Testis (tissue), 3 donors: ENCODE data around the gene FDPS. TPM values are rescaled to one million over a fixed set of nuclear protein-coding genes. Genes with fewer than 3 reads are reported as not detected.

ENCODE experiments used
- DNase-seq: peaks from one replicate; pipeline ENCODE4 v3.0.0-alpha.2; 2019
- H3K27ac ChIP-seq, 2 donors: fragments of 200-600 bp; sonication (generic); one replicate each; pipeline ENCODE4 v1.5.1; 2019
- H3K27me3 ChIP-seq: fragments of 200-600 bp; sonication (generic); one replicate; pipeline ENCODE4 v1.5.1; 2019
- H3K36me3 ChIP-seq: fragments of 200-600 bp; sonication (generic); one replicate; pipeline ENCODE4 v1.5.1; 2017; ENCODE audit warnings: low read depth; ENCODE audit errors: missing control alignments
- H3K4me1 ChIP-seq: fragments of 200-600 bp; sonication (generic); one replicate; pipeline ENCODE4 v1.5.1; 2019
- H3K4me3 ChIP-seq, 2 donors: fragments of 200-600 bp; sonication (generic); one replicate each; pipeline ENCODE4 v1.5.1; 2017 to 2019
- H3K9me3 ChIP-seq: fragments of 200-600 bp; sonication (generic); one replicate; pipeline ENCODE4 v1.5.1; 2017
- CTCF ChIP-seq, 3 experiments: fragments of 450-650 bp in 2 of 3; fragments of 200-600 bp in 1 of 3; sonication (generic) in 1 of 3; IDR thresholded peaks; one replicate each; pipeline ENCODE4 v1.5.1; 2016 to 2019; ENCODE audit warnings: antibody characterized with exemption in 3 of 3, mild to moderate bottlenecking in 2 of 3, moderate library complexity in 1 of 3
- POLR2A ChIP-seq: fragments of 450-650 bp; IDR thresholded peaks from one replicate; pipeline ENCODE4 v1.6.1; 2017; ENCODE audit warnings: antibody characterized with exemption, mild to moderate bottlenecking, moderate library complexity
- WGBS, 2 donors: methylation state at CpG; one replicate each; pipeline ENCODE4 v1.1.5; 2018; 5-methylcytosine and 5-hydroxymethylcytosine counted together
- intact Hi-C: fragments of 100-400 bp; cut with DNase I; formaldehyde crosslinking; loops from one replicate; pipeline ENCODE4 v1.15.1; 2023; ENCODE audit warnings: low total_unique reads
- polyA plus RNA-seq: library from polyadenylated mRNA; stranded (reverse); fragments of 350-450 nt; fragmentation: Illumina TruSeq; extraction: RNeasy Lipid Tissue Mini Kit (QIAGEN cat#74804); gene quantifications from one replicate; pipeline ENCODE4 v1.2.3, GENCODE V29; 2014; ENCODE audit warnings: low read depth, low replicate concordance; ENCODE audit not compliant: insufficient read depth
- total RNA-seq, 2 donors: library from RNA; depleted of rRNA; stranded (reverse); fragments of >200 nt; gene quantifications; one replicate each; pipeline ENCODE4 v1.2.3, GENCODE V29; 2016

FDPS gene
- total and polyA plus RNA-seq, 3 donors from 2014 or later, result 51.6 to 127 (median 81.6) TPM

DNA sequence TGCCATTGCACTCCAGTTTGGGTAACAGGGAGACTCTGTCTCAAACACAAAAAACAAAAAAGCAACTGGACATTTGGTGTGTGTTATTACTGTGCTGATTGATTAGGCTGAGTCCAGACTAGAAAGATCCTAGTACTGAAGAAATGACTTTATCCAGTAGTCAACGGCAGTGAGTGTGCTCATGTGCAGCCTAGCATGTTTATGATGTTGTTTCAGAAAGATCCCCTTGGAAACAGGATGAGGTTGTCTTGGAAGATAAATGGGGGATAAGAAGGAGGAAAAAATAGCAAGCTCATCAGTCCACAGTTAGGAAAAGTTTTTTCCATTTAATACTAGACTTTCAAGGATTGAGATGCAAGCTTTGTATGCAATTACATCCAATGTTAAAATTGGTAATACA, 26.3 kb downstream of the FDPS start:
- no peak for DNase-seq
- 55 to 60% methylated on average over 1 of the region's 1 CpG for WGBS, 2 donors
- H3K4me3 ChIP-seq, result no peak overlapping the region
- intact Hi-C loops, result no loop called here
- H3K27ac ChIP-seq, result no peak overlapping the region
- H3K27me3 ChIP-seq, result no peaks in the 10 kb centered on the region
- no peaks in the 10 kb centered on the region for H3K9me3 ChIP-seq
- no peaks in the 10 kb centered on the region for H3K4me1 ChIP-seq
- no peaks in the 10 kb centered on the region for H3K36me3 ChIP-seq
- TF ChIP-seq CTCF (IDR thresholded peaks at IDR 0.05) (no peak), POLR2A (no peak)

GRCh38 chr1:155339515-155340097, 30.9 kb downstream of the FDPS start:
- intact Hi-C loops, result no loop called here
- no peak for TF ChIP-seq POLR2A
- TF ChIP-seq CTCF (IDR thresholded peaks at IDR 0.05), result no peak
- Histone ChIP-seq H3K27me3 (no peaks in the 10 kb centered on the region), H3K4me1 (no peaks in the 10 kb centered on the region), H3K4me3 (no peak overlapping the region), H3K36me3 (no peaks in the 10 kb centered on the region), H3K27ac (no peak overlapping the region), H3K9me3 (no peaks in the 10 kb centered on the region)
- no peak for DNase-seq
- WGBS, 2 donors, result 89 to 95% methylated on average over 8 of the region's 8 CpGs

GRCh38 chr1:155342842-155343241, 34.2 kb downstream of the FDPS start:
- intact Hi-C loops, result no loop called here
- WGBS, 2 donors, result 83 to 93% methylated on average over 3 of the region's 3 CpGs

GRCh38 chr1:155352631-155353030, 44.0 kb downstream of the FDPS start:
- Histone ChIP-seq H3K4me1 (no peaks in the 10 kb centered on the region), H3K9me3 (no peaks in the 10 kb centered on the region), H3K36me3 (no peaks in the 10 kb centered on the region), H3K27me3 (no peaks in the 10 kb centered on the region), H3K4me3 (no peak overlapping the region), H3K27ac (no peak overlapping the region)
- TF ChIP-seq POLR2A, result no peak
- no peak for TF ChIP-seq CTCF (IDR thresholded peaks at IDR 0.05)
- intact Hi-C loops, result no loop called here
- WGBS, 2 donors, result 69 to 78% methylated on average over 6 of the region's 6 CpGs
- no peak for DNase-seq

More at GRCh38 chr1:155342842-155343241, 34.2 kb downstream of the FDPS start:
- no peak for DNase-seq
- H3K4me3 ChIP-seq, result no peak overlapping the region
- H3K27me3 ChIP-seq, result no peaks in the 10 kb centered on the region
- TF ChIP-seq CTCF (IDR thresholded peaks at IDR 0.05), result no peak
- TF ChIP-seq POLR2A, result no peak
- no peak overlapping the region for H3K27ac ChIP-seq
- no peaks in the 10 kb centered on the region for H3K36me3 ChIP-seq
- H3K4me1 ChIP-seq, result no peaks in the 10 kb centered on the region
- no peaks in the 10 kb centered on the region for H3K9me3 ChIP-seq

- no peak for DNase-seq
- TF ChIP-seq CTCF (IDR thresholded peaks at IDR 0.05), result no peak
- TF ChIP-seq POLR2A, result no peak
Measured at GRCh38 chr1:155360051-155360450, 51.4 kb downstream of the FDPS start.

More at GRCh38 chr1:155360051-155360450, 51.4 kb downstream of the FDPS start:
- Histone ChIP-seq H3K36me3 (no peaks in the 10 kb centered on the region), H3K9me3 (no peaks in the 10 kb centered on the region), H3K4me3 (no peak overlapping the region), H3K4me1 (no peaks in the 10 kb centered on the region), H3K27ac (no peak overlapping the region), H3K27me3 (no peaks in the 10 kb centered on the region)
- 91 to 97% methylated on average over 1 of the region's 1 CpG for WGBS, 2 donors
- intact Hi-C loops, result no loop called here
